ENCODE data around the gene S100A12. TPM values are rescaled to one million over a fixed set of nuclear protein-coding genes. Genes with fewer than 3 reads are reported as not detected.

The S100A12 gene
- total and polyA plus RNA-seq, 9 of the 15 experiments (the other 6 are each of a cell fraction or from before 2014, with no cell fraction given): not detected

DNA sequence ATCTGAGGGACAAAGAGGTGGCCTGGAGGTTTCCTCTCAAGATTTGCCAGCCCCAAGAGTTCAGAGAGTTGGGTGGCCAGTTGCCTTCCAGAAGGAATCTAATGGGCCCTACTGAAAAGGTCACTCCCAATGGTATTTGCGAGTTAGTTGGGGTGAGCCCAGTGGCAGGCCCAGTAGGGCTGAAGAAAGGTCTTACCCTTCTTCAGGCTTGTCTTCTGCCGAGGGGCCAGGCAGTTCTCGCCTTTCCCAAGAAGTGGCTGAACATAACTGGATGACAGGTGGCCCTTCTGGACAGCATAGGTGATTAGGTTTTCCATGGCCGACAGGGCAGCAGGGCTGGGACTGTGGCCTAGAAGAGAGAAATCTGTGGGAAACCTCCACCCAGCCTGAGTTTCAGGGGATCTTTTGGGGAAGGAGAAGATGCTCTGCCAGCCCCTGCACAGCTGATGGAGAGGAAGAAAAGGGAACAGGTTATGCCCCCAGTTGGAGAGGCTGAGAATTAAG is 33.9 kb downstream of the S100A12 start:
- no peak for FAIRE-seq
- CTCF ChIA-PET (ENCODE audit: low intra/inter-chr PET ratio): no interaction called here
- H3K9ac ChIP-seq (ENCODE audit: insufficient read depth in 1 of 2, low read depth in 2 of 2, low read length in 2 of 2): no peak overlapping the region

More for the DNA sequence above, 33.9 kb downstream of the S100A12 start:
- POLR2A ChIA-PET: interaction anchor here (0.7 to 1.0 kb wide), 3 partner anchors 17 to 191 kb away, joined by 3 read pairs; no protein-coding TSS in a partner anchor
- no TSS peak for BruUV-seq (replicated peaks)
- Histone ChIP-seq H3K79me2 (ENCODE audit: control insufficient read depth, insufficient read depth, low read length) (no peaks in the 10 kb centered on the region), H2AFZ (ENCODE audit: low read depth, low read length) (no peak overlapping the region), H4K20me1 (replicated peaks; ENCODE audit: control insufficient read depth, insufficient read depth, low read length) (peaks cover 18% of the 10 kb centered on the region), H3K4me1 (replicated peaks in 1 of 2; ENCODE audit: control insufficient read depth in 2 of 2, insufficient read depth in 2 of 2, low read length in 2 of 2) (peaks cover 30 to 39% of the 10 kb centered on the region in 2 experiments), H3K9me3 (replicated peaks; ENCODE audit: control insufficient read depth, insufficient read depth, low read depth, low read length) (no peaks in the 10 kb centered on the region), H3K36me3 (ENCODE audit: control insufficient read depth, insufficient read depth, low read length) (no peaks in the 10 kb centered on the region), H3K27me3 (ENCODE audit: control insufficient read depth in 2 of 2, insufficient read depth in 2 of 2, low read length in 2 of 2) (peaks cover 2 to 22% of the 10 kb centered on the region in 2 experiments; a peak in 3 of 5 replicates), H3K27ac (ENCODE audit: extremely low read depth, low read depth, low read length) (no peak overlapping the region), H3K4me3 (no peak overlapping the region), H3K9me1 (ENCODE audit: control insufficient read depth, insufficient read depth, low read length) (no peaks in the 10 kb centered on the region), H3K4me2 (ENCODE audit: insufficient read depth, low read length) (peak overlapping the region; percentile 3; the same call in 1 of the 2 replicates)
- TF ChIP-seq, protein P1, sequence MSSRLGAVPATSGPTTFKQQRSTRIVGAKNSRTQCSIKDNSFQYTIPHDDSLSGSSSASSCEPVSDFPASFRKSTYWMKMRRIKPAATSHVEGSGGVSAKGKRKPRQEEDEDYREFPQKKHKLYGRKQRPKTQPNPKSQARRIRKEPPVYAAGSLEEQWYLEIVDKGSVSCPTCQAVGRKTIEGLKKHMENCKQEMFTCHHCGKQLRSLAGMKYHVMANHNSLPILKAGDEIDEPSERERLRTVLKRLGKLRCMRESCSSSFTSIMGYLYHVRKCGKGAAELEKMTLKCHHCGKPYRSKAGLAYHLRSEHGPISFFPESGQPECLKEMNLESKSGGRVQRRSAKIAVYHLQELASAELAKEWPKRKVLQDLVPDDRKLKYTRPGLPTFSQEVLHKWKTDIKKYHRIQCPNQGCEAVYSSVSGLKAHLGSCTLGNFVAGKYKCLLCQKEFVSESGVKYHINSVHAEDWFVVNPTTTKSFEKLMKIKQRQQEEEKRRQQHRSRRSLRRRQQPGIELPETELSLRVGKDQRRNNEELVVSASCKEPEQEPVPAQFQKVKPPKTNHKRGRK (tag; IDR thresholded peaks at IDR 0.05): 0 out of 2 replicates have a peak, but pooled peaks have one; percentile 42
- no peak for TF ChIP-seq GMEB1 (CRISPR knock-in tag; IDR thresholded peaks at IDR 0.05)
- intact Hi-C loops (cut with micrococcal nuclease): no loop called here
- 54% methylated on average over 4 of the region's 4 CpGs for WGBS (ENCODE audit: insufficient coverage, low coverage, missing lambda C conversion rate)
- DNase-seq (ENCODE audit: extremely low read depth in 1 of 4, low spot score in 3 of 4): no peak
- in situ Hi-C loops (cut with MboI): no loop called here
- no peak for ATAC-seq
